H1 (cell line): ENCODE results near the gene VWA3B. TPM values are rescaled to one million over a fixed set of nuclear protein-coding genes. Genes with fewer than 3 reads are reported as not detected.

ENCODE experiments used
- ASH2L ChIP-seq: fragments of 200-600, 300-600 bp; sonication (generic); IDR thresholded peaks from one replicate; pipeline ENCODE4 v1.7.1; 2017; ENCODE audit warnings: low read length
- BRCA1 ChIP-seq: IDR thresholded peaks from 2 replicates; pipeline ENCODE4 v1.6.1; 2012; ENCODE audit warnings: low read depth, low read length, improper control_type of control experiment
- CBX5 ChIP-seq: fragments of 300-800, 300-1000 bp; sonication (generic); IDR thresholded peaks from 2 replicates; pipeline ENCODE4 v1.7.1; 2016; ENCODE audit warnings: antibody characterized with exemption, low read length, low read depth
- CHD2 ChIP-seq: IDR thresholded peaks from 2 replicates; pipeline ENCODE4 v1.6.1; 2012; ENCODE audit warnings: low read length, improper control_type of control experiment
- MAFK ChIP-seq: IDR thresholded peaks from 2 replicates; pipeline ENCODE4 v1.6.1; 2012; ENCODE audit warnings: low read depth, mild to moderate bottlenecking, improper control_type of control experiment, low read length
- NRF1 ChIP-seq: IDR thresholded peaks from 2 replicates; pipeline ENCODE4 v1.6.1; 2011; ENCODE audit warnings: mild to moderate bottlenecking, low read depth, low read length, improper control_type of control experiment
- POU5F1 ChIP-seq: IDR thresholded peaks from 2 replicates; pipeline ENCODE4 v1.6.1; 2011; ENCODE audit warnings: low read depth, mild to moderate bottlenecking, low read length, moderate library complexity
- polyA plus RNA-seq, 7 experiments: library from polyadenylated mRNA; depleted of rRNA in 3 of 7; stranded (reverse) in 5 of 7; unstranded in 2 of 7; fragments of >200 nt in 5 of 7; fragments of 200-250 nt in 2 of 7; gene quantifications; 1 replicate in 5 of 7; 2 replicates in 1 of 7; 4 replicates in 1 of 7; pipeline versions ENCODE4 v1.2.1 to v1.2.3, GENCODE V29; 2011 to 2013; ENCODE audit warnings: missing spikeins in 2 of 7, mixed read lengths in 2 of 7
- total RNA-seq: library from RNA; stranded (reverse); fragmentation: NEBNext Ultra II Directional; extraction: Animal tissue kit (Norgen Biotek cat#: 25700); gene quantifications from 2 replicates; pipeline ENCODE4 v1.2.1, GENCODE V29; 2021
- TF ChIP-seq, protein P1 (sequence below): IDR thresholded peaks from 2 replicates; pipeline ENCODE4 v1.6.1; 2011; ENCODE audit warnings: low read depth, mild to moderate bottlenecking, low read length; ENCODE audit not compliant: insufficient read depth
- TF ChIP-seq, protein P2 (sequence below): IDR thresholded peaks from 2 replicates; pipeline ENCODE4 v1.6.1; 2012; ENCODE audit warnings: inconsistent platforms

VWA3B gene
- total and polyA plus RNA-seq, 2 of the 8 experiments (the other 6 are each of a cell fraction or from before 2014, with no cell fraction given) = not detected

DNA sequence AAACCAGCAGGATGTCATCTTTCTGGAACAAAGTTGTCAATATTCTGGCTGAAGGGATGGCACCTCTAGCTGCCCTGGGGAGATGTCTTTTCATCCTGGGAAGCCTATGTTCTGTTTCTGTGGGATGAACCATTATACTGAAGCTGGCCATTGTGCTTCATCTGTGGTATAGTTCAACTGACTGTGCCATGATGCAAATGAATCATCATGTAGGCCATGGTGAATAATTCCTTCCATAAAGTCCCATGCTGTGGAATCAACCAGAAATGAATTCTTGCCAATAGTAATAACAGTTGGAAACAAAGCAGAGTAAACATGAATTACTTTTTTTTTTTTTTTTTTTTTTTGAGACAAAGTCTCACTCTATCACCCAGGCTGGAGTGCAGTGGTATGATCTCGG lies 195.1 kb downstream of the VWA3B start (continued):
- TF ChIP-seq, protein P1, sequence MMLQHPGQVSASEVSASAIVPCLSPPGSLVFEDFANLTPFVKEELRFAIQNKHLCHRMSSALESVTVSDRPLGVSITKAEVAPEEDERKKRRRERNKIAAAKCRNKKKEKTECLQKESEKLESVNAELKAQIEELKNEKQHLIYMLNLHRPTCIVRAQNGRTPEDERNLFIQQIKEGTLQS = no peak
- no peak for TF ChIP-seq POU5F1
- no peak for TF ChIP-seq CBX5
- TF ChIP-seq, protein P2, sequence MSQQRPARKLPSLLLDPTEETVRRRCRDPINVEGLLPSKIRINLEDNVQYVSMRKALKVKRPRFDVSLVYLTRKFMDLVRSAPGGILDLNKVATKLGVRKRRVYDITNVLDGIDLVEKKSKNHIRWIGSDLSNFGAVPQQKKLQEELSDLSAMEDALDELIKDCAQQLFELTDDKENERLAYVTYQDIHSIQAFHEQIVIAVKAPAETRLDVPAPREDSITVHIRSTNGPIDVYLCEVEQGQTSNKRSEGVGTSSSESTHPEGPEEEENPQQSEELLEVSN = no peak
- TF ChIP-seq MAFK = no peak
- TF ChIP-seq CHD2 = no peak
- no peak for TF ChIP-seq ASH2L
- no peak for TF ChIP-seq NRF1
- TF ChIP-seq BRCA1 = no peak
